Progenitor cell of endocrine pancreas (in vitro differentiated cells): ENCODE results near the gene NEUROD4. TPM values are rescaled to one million over a fixed set of nuclear protein-coding genes. Genes with fewer than 3 reads are reported as not detected.

Experiments used
- DNase-seq: peaks from one replicate; pipeline ENCODE4 v3.0.0; 2021; ENCODE audit warnings: low spot score; ENCODE audit not compliant: unreplicated experiment
- H3K27ac Mint-ChIP-seq: 2 replicates; pipeline ENCODE4 v1.8.0; 2021; ENCODE audit warnings: mild to moderate bottlenecking, moderate library complexity, mixed read lengths
- H3K27me3 Mint-ChIP-seq: 2 replicates; pipeline ENCODE4 v1.8.0; 2021; ENCODE audit warnings: mixed read lengths
- H3K36me3 Mint-ChIP-seq: 2 replicates; pipeline ENCODE4 v1.8.0; 2022; ENCODE audit warnings: mixed read lengths; ENCODE audit not compliant: insufficient read depth
- H3K4me1 Mint-ChIP-seq: 2 replicates; pipeline ENCODE4 v1.8.0; 2021; ENCODE audit warnings: low read depth, mixed read lengths
- H3K4me3 Mint-ChIP-seq: 2 replicates; pipeline ENCODE4 v1.8.0; 2021; ENCODE audit warnings: low read depth, mild to moderate bottlenecking, moderate library complexity, mixed read lengths
- H3K9me3 Mint-ChIP-seq: 2 replicates; pipeline ENCODE4 v1.8.0; 2021; ENCODE audit warnings: low read depth, mixed read lengths
- total RNA-seq: library from RNA; stranded (reverse); gene quantifications from 2 replicates; pipeline ENCODE4 v1.2.1, GENCODE V29; 2021
- TF ChIP-seq, protein P1 (sequence below): fragments of 200-600 bp; sonication (generic); IDR thresholded peaks from one replicate; pipeline ENCODE4 v1.5.0; 2021; ENCODE audit warnings: antibody characterized with exemption, mild to moderate bottlenecking; ENCODE audit not compliant: unreplicated experiment

NEUROD4 gene
- total RNA-seq, 1 donor from 2014 or later: not detected

DNA sequence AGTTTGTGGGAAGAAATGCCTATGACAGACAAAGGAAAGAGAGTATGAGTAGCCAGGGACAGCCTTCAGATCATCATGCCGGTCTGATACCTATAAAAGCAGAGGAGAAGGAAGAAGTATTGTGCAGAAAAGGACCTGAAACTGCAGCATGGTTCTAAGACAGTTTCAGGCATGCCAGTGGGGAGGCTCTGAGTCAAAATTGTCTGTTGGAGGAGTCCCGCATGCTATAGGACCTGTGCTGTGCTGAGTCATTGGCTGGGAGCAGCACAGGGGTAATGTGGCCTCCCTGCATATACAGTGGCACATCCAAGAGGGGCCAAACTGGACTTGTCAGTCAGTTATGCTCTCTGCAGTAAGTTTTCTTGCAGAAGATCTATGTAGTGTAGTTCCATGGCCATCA is 40.7 kb downstream of the NEUROD4 start:
- no peaks in the 10 kb centered on the region for H3K4me1 Mint-ChIP-seq
- H3K27ac Mint-ChIP-seq: no peak overlapping the region
- no peaks in the 10 kb centered on the region for H3K36me3 Mint-ChIP-seq
- H3K4me3 Mint-ChIP-seq: no peak overlapping the region
- H3K9me3 Mint-ChIP-seq: no peaks in the 10 kb centered on the region
- peaks cover 10% of the 10 kb centered on the region for H3K27me3 Mint-ChIP-seq
- TF ChIP-seq, protein P1, sequence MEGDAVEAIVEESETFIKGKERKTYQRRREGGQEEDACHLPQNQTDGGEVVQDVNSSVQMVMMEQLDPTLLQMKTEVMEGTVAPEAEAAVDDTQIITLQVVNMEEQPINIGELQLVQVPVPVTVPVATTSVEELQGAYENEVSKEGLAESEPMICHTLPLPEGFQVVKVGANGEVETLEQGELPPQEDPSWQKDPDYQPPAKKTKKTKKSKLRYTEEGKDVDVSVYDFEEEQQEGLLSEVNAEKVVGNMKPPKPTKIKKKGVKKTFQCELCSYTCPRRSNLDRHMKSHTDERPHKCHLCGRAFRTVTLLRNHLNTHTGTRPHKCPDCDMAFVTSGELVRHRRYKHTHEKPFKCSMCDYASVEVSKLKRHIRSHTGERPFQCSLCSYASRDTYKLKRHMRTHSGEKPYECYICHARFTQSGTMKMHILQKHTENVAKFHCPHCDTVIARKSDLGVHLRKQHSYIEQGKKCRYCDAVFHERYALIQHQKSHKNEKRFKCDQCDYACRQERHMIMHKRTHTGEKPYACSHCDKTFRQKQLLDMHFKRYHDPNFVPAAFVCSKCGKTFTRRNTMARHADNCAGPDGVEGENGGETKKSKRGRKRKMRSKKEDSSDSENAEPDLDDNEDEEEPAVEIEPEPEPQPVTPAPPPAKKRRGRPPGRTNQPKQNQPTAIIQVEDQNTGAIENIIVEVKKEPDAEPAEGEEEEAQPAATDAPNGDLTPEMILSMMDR: no peak
- DNase-seq: no peak

DNA sequence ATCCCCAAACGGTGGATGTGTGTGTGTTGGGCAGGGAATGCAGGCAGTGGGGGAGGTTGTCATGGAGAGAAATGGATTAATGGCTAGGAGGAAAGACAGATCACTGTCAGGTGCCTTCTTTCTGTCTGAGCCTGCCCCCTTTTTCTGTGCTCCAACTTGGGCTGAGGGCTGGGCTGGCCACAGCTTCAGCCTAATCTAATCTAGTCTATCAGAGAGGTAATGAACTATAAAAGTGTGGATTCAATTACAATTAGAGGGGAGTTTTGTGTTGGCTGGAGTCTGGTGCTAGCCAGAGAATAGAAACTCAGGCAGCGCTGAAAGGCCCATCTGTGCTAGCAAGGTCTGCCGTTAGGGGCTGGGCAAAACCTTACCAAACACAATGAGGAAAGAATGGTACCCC is 41.2 kb downstream of the NEUROD4 start:
- no peaks in the 10 kb centered on the region for H3K36me3 Mint-ChIP-seq
- TF ChIP-seq, protein P1: no peak
- H3K4me3 Mint-ChIP-seq: no peak overlapping the region
- no peak for DNase-seq
- peaks cover 12% of the 10 kb centered on the region for H3K27me3 Mint-ChIP-seq
- no peaks in the 10 kb centered on the region for H3K9me3 Mint-ChIP-seq
- H3K27ac Mint-ChIP-seq: no peak overlapping the region
- no peaks in the 10 kb centered on the region for H3K4me1 Mint-ChIP-seq

DNA sequence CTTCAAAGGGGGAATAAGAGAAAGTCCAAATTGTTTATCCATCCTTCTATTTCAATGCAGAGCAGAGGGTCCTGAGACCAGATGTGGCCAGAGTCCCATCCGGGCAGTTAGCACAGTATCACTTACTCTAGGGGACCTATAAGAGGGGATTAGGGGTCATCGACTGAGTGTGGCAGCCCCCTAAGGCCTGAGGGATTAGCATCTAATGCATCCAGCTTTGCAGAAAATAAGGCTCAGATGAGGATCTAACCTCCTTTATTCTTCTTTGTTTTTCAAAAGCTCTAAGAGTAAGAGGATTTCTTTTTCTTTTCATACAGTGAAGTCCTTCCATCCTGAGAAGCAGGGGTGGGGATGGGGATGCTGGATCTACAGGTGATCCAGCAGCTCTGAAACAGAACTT is 43.5 kb downstream of the NEUROD4 start:
- Mint-ChIP-seq H3K4me1 (no peaks in the 10 kb centered on the region), H3K9me3 (no peaks in the 10 kb centered on the region), H3K4me3 (no peak overlapping the region), H3K27ac (no peak overlapping the region), H3K27me3 (peaks cover 12% of the 10 kb centered on the region), H3K36me3 (no peaks in the 10 kb centered on the region)
- DNase-seq: no peak
- TF ChIP-seq, protein P1: no peak

DNA sequence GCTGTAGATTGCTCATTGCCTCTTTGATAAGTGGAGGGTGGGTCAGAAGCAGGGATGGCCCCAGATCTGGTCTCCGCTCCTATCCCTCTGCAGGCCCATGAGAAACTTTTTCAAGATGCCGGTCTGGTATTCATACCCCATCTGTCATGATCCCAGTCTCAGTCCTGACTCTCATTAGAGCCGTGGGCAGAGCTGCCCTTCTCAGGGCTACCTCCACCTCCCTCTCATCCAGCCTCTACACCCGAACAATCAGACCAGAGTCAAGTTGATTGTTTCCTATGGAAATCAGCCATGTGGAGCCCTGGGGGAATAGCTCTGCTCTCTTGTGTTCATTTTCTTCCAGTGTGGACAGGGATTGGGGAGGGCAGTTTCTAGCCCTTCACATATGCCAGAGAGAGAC is 45.8 kb downstream of the NEUROD4 start:
- no peak overlapping the region for H3K27ac Mint-ChIP-seq
- no peaks in the 10 kb centered on the region for H3K4me1 Mint-ChIP-seq
- H3K9me3 Mint-ChIP-seq: no peaks in the 10 kb centered on the region
- H3K27me3 Mint-ChIP-seq: peaks cover 10% of the 10 kb centered on the region
- no peak overlapping the region for H3K4me3 Mint-ChIP-seq
- TF ChIP-seq, protein P1: no peak
- DNase-seq: no peak
- H3K36me3 Mint-ChIP-seq: no peaks in the 10 kb centered on the region

DNA sequence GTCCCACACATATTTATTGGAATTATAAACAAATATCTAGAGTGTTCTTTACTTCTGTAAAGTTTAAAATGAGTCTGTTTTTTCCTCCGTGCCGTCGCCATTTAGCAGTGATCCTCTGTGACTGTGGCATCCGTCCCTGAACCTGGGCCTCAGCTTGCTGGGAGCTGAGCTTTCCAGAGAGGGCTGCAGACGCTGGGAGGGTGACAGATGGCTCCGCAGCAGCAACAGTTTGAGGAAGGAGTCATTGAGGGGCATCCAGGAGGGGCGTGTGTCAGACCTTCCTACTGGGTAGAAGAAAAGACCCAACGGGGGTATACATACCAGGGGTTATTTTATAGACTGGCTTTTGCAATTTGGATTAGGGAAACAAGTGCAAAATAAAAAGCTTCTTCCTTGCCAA is 47.9 kb downstream of the NEUROD4 start:
- H3K4me1 Mint-ChIP-seq: no peaks in the 10 kb centered on the region
- H3K27ac Mint-ChIP-seq: no peak overlapping the region
- no peak overlapping the region for H3K4me3 Mint-ChIP-seq
- no peak for DNase-seq
- H3K9me3 Mint-ChIP-seq: no peaks in the 10 kb centered on the region
- H3K36me3 Mint-ChIP-seq: no peaks in the 10 kb centered on the region
- TF ChIP-seq, protein P1: no peak
- H3K27me3 Mint-ChIP-seq: peaks cover 10% of the 10 kb centered on the region
